Peyer's patch (tissue), 4 donors: ENCODE results near the gene PPM1L. TPM values are rescaled to one million over a fixed set of nuclear protein-coding genes. Genes with fewer than 3 reads are reported as not detected.

ENCODE experiments used
- DNase-seq, 3 donors: peaks; one replicate each; pipeline ENCODE4 v3.0.0-alpha.2; 2017 to 2019
- H3K27ac ChIP-seq, 4 donors: fragments of 200-600 bp; sonication (generic); one replicate each; pipeline ENCODE4 v1.5.1; 2016 to 2019
- H3K27me3 ChIP-seq, 2 donors: fragments of 200-600 bp; sonication (generic); one replicate each; pipeline ENCODE4 v1.5.1; 2019
- H3K36me3 ChIP-seq, 3 donors: fragments of 200-600 bp; sonication (generic); one replicate each; pipeline ENCODE4 v1.5.1; 2016 to 2019
- H3K4me1 ChIP-seq, 4 donors: fragments of 200-600 bp; sonication (generic); one replicate each; pipeline ENCODE4 v1.5.1; 2016 to 2019
- H3K4me3 ChIP-seq, 4 donors: fragments of 200-600 bp; sonication (generic); 1 replicate in 3 of 4; 2 replicates in 1 of 4; pipeline ENCODE4 v1.5.1; 2016 to 2019; ENCODE audit warnings: mild to moderate bottlenecking in 1 of 4
- H3K9me3 ChIP-seq, 4 donors: fragments of 200-600 bp; sonication (generic); one replicate each; pipeline ENCODE4 v1.5.1; 2016 to 2019; ENCODE audit warnings: mild to moderate bottlenecking in 1 of 4
- CTCF ChIP-seq, 6 experiments: fragments of 450-650 bp in 4 of 6; fragments of 200-600 bp in 2 of 6; sonication (generic) in 1 of 6; IDR thresholded peaks; one replicate each; pipeline ENCODE4 v1.5.1; 2017 to 2019; ENCODE audit warnings: antibody characterized with exemption in 6 of 6, mild to moderate bottlenecking in 3 of 6, moderate library complexity in 1 of 6
- POLR2A ChIP-seq, 2 donors: fragments of 450-650 bp; IDR thresholded peaks; one replicate each; pipeline ENCODE4 v1.5.1; 2017; ENCODE audit warnings: antibody characterized with exemption in 2 of 2, mild to moderate bottlenecking in 2 of 2, moderate library complexity in 2 of 2
- total RNA-seq, 4 donors: library from RNA; depleted of rRNA; stranded (reverse); fragments of >200 nt; gene quantifications; one replicate each; pipeline ENCODE4 v1.1.0, GENCODE V29; 2016

The PPM1L gene
- total RNA-seq, 4 donors from 2014 or later = 8.4 to 17.8 (median 12.7) TPM

GRCh38 chr3:160837394-160837980 is 81.5 kb downstream of the PPM1L start:
- Histone ChIP-seq H3K27ac (no peak overlapping the region), H3K36me3 (no peaks in the 10 kb centered on the region), H3K4me1 (no peaks in the 10 kb centered on the region), H3K9me3 (no peaks in the 10 kb centered on the region), H3K4me3 (no peak overlapping the region), H3K27me3 (no peaks in the 10 kb centered on the region)
- DNase-seq = no peak
- no peak for TF ChIP-seq CTCF (IDR thresholded peaks at IDR 0.05)
- no peak for TF ChIP-seq POLR2A (IDR thresholded peaks at IDR 0.05)

GRCh38 chr3:160840590-160840989 is 84.6 kb downstream of the PPM1L start:
- Histone ChIP-seq H3K9me3 (no peaks in the 10 kb centered on the region), H3K27me3 (no peaks in the 10 kb centered on the region), H3K4me3 (no peak overlapping the region), H3K27ac (no peak overlapping the region), H3K36me3 (no peaks in the 10 kb centered on the region), H3K4me1 (no peaks in the 10 kb centered on the region)
- TF ChIP-seq CTCF (IDR thresholded peaks at IDR 0.05) (no peak), POLR2A (IDR thresholded peaks at IDR 0.05) (no peak)
- DNase-seq = no peak

GRCh38 chr3:160841455-160841854 is 85.4 kb downstream of the PPM1L start:
- no peaks in the 10 kb centered on the region for H3K4me1 ChIP-seq
- H3K36me3 ChIP-seq = no peaks in the 10 kb centered on the region
- no peak for DNase-seq

GRCh38 chr3:160842021-160843005 is 86.3 kb downstream of the PPM1L start:
- no peak for TF ChIP-seq POLR2A (IDR thresholded peaks at IDR 0.05)
- no peak for TF ChIP-seq CTCF (IDR thresholded peaks at IDR 0.05)
- H3K4me3 ChIP-seq = no peak overlapping the region
- H3K36me3 ChIP-seq = no peaks in the 10 kb centered on the region
- no peaks in the 10 kb centered on the region for H3K4me1 ChIP-seq
- no peak for DNase-seq
- no peaks in the 10 kb centered on the region for H3K9me3 ChIP-seq
- no peak overlapping the region for H3K27ac ChIP-seq
- H3K27me3 ChIP-seq = no peaks in the 10 kb centered on the region

More at GRCh38 chr3:160841455-160841854, 85.4 kb downstream of the PPM1L start:
- Histone ChIP-seq H3K27me3 (no peaks in the 10 kb centered on the region), H3K9me3 (no peaks in the 10 kb centered on the region), H3K4me3 (no peak overlapping the region), H3K27ac (no peak overlapping the region)
- TF ChIP-seq CTCF (IDR thresholded peaks at IDR 0.05) (no peak), POLR2A (IDR thresholded peaks at IDR 0.05) (no peak)

GRCh38 chr3:160851629-160852210 is 95.7 kb downstream of the PPM1L start:
- Histone ChIP-seq H3K27me3 (no peaks in the 10 kb centered on the region), H3K27ac (no peak overlapping the region), H3K4me1 (no peaks in the 10 kb centered on the region), H3K4me3 (no peak overlapping the region), H3K9me3 (no peaks in the 10 kb centered on the region), H3K36me3 (no peaks in the 10 kb centered on the region)
- TF ChIP-seq CTCF (IDR thresholded peaks at IDR 0.05) (no peak), POLR2A (IDR thresholded peaks at IDR 0.05) (no peak)
- DNase-seq = no peak
